HUES6 (cell line): ENCODE results near the gene PRSS22.

Experiments
- H3K27ac ChIP-seq: 2 replicates; pipeline ENCODE4 v1.7.0; 2013; ENCODE audit warnings: low read depth, mild to moderate bottlenecking, low read length, inconsistent platforms
- H3K27me3 ChIP-seq: 2 replicates; pipeline ENCODE4 v1.6.1; 2013; ENCODE audit warnings: low read length; ENCODE audit not compliant: control insufficient read depth, insufficient read depth
- H3K36me3 ChIP-seq: 2 replicates; pipeline ENCODE4 v1.6.1; 2013; ENCODE audit warnings: low read length; ENCODE audit not compliant: control insufficient read depth, insufficient read depth
- H3K4me1 ChIP-seq: 2 replicates; pipeline ENCODE4 v1.6.1; 2013; ENCODE audit warnings: low read length; ENCODE audit not compliant: control insufficient read depth, insufficient read depth
- H3K4me3 ChIP-seq: 2 replicates; pipeline ENCODE4 v1.5.1; 2013; ENCODE audit warnings: low read depth, low read length
- H3K9ac ChIP-seq: one replicate; pipeline ENCODE4 v1.6.1; 2013; ENCODE audit warnings: mild to moderate bottlenecking, low read length
- H3K9me3 ChIP-seq: 2 replicates; pipeline ENCODE4 v1.6.1; 2013; ENCODE audit warnings: low read depth, low read length; ENCODE audit not compliant: control insufficient read depth, insufficient read depth

PRSS22 gene

DNA sequence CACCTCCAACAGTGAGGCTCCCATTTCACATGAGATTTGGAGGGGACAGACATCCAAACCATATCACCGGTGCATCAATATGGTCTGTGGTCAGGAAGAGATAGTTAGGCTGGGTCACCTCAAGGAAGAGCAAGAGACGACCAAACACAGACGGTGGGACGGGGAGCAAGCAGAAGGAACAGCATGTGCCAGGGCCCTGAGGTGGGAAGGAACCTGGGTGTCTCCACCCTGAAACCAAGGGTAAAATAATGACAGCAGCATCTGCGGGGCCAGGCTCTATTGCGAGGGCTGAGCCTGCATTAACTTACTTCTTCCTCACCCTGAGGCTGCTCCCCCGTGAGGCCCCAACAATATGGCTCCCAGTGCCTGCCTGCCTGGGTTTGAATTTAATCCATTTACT is 49.8 kb downstream of the PRSS22 start:
- H3K4me1 ChIP-seq = peaks cover 8% of the 10 kb centered on the region; the same call in 1 of the 2 replicates
- no peaks in the 10 kb centered on the region for H3K36me3 ChIP-seq
- no peak overlapping the region for H3K9ac ChIP-seq
- no peak overlapping the region for H3K4me3 ChIP-seq
- H3K27ac ChIP-seq = no peak overlapping the region
- peaks cover 19% of the 10 kb centered on the region for H3K9me3 ChIP-seq
- H3K27me3 ChIP-seq = peaks cover 14% of the 10 kb centered on the region; the same call in 1 of the 2 replicates

DNA sequence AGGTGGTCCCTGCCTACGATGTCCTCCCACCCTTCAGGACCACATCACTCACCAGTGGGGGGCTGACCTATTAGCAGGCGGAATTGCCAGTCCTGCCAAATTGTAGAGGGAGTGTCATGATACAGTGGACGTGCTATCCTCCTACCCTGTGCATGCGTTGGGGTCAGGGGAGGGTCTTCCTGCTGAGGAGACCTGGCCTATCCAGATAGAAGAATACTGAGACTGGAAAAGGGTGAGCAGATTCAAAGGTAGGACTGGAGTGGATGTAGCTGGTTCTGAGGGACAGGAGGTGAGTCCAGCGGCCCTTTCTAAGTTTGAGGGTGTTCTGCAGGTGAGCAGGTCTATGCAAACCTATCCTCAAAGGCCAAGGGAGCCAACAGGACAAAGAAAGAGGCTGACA is 51.7 kb downstream of the PRSS22 start:
- Histone ChIP-seq H3K36me3 (no peaks in the 10 kb centered on the region), H3K4me1 (no peaks in the 10 kb centered on the region), H3K4me3 (no peak overlapping the region), H3K9me3 (peaks cover 25% of the 10 kb centered on the region), H3K27ac (no peak overlapping the region), H3K27me3 (peaks cover 11% of the 10 kb centered on the region; the same call in 1 of the 2 replicates), H3K9ac (no peak overlapping the region)

DNA sequence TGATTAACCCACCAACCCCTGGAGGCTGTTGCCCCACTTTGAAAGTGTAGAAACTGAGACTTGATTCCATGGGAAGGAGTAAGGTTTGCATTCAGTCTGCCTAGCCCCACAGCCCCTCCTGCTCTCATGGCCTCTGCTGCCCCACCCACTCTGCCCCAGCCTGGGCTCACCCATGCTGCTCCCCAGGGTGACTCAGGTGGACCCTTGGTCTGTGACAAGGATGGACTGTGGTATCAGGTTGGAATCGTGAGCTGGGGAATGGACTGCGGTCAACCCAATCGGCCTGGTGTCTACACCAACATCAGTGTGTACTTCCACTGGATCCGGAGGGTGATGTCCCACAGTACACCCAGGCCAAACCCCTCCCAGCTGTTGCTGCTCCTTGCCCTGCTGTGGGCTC is 53.2 kb downstream of the PRSS22 start:
- Histone ChIP-seq H3K4me3 (no peak overlapping the region), H3K4me1 (no peaks in the 10 kb centered on the region), H3K9me3 (peaks cover 25% of the 10 kb centered on the region), H3K36me3 (no peaks in the 10 kb centered on the region), H3K9ac (no peak overlapping the region), H3K27ac (no peak overlapping the region), H3K27me3 (peaks cover 10% of the 10 kb centered on the region; the same call in 1 of the 2 replicates)

GRCh38 chr16:2803545-2804195 is 54.3 kb downstream of the PRSS22 start:
- H3K9ac ChIP-seq = no peak overlapping the region
- peaks cover 10% of the 10 kb centered on the region; the same call in 1 of the 2 replicates for H3K27me3 ChIP-seq
- no peaks in the 10 kb centered on the region for H3K36me3 ChIP-seq
- no peaks in the 10 kb centered on the region for H3K4me1 ChIP-seq
- no peak overlapping the region for H3K27ac ChIP-seq
- H3K4me3 ChIP-seq = no peak overlapping the region
- H3K9me3 ChIP-seq = peaks cover 25% of the 10 kb centered on the region
